Cerebellar nuclear complex (tissue), 1 donor: ENCODE results near the gene ADARB2.

Source experiments
- DNase-seq, 2 experiments: peaks; one replicate each; lab custom pipeline; 2025; lab: John Stamatoyannopoulos, UW

The ADARB2 gene

GRCh38 chr10:1525354-1526162 lies 211.8 kb downstream of the ADARB2 start:
- no peak for DNase-seq

GRCh38 chr10:1524540-1524939 lies 212.8 kb downstream of the ADARB2 start:
- no peak for DNase-seq

- DNase-seq, result no peak
Measured at GRCh38 chr10:1523221-1523620, 214.1 kb downstream of the ADARB2 start.

- no peak for DNase-seq
Measured at GRCh38 chr10:1522237-1522636, 215.1 kb downstream of the ADARB2 start.

GRCh38 chr10:1521741-1522140 lies 215.6 kb downstream of the ADARB2 start:
- no peak for DNase-seq

- no peak for DNase-seq
Measured at GRCh38 chr10:1520909-1521565, 216.3 kb downstream of the ADARB2 start.

- DNase-seq, result no peak
Measured at GRCh38 chr10:1519391-1519790, 217.9 kb downstream of the ADARB2 start.

- DNase-seq, result no peak
Measured at GRCh38 chr10:1517684-1518083, 219.6 kb downstream of the ADARB2 start.

GRCh38 chr10:1516492-1517165 lies 220.7 kb downstream of the ADARB2 start:
- DNase-seq, result no peak

GRCh38 chr10:1515780-1516491 lies 221.4 kb downstream of the ADARB2 start:
- no peak for DNase-seq

GRCh38 chr10:1515121-1515779 lies 222.1 kb downstream of the ADARB2 start:
- DNase-seq, result no peak

- no peak for DNase-seq
Measured at GRCh38 chr10:1514681-1515080, 222.6 kb downstream of the ADARB2 start.

GRCh38 chr10:1513221-1513620 lies 224.1 kb downstream of the ADARB2 start:
- DNase-seq, result no peak

GRCh38 chr10:1509011-1509530 lies 228.3 kb downstream of the ADARB2 start:
- no peak for DNase-seq

- no peak for DNase-seq
Measured at GRCh38 chr10:1508096-1508495, 229.2 kb downstream of the ADARB2 start.

GRCh38 chr10:1507436-1507835 lies 229.9 kb downstream of the ADARB2 start:
- DNase-seq, result no peak

GRCh38 chr10:1504940-1505339 lies 232.4 kb downstream of the ADARB2 start:
- DNase-seq, result no peak

- no peak for DNase-seq
Measured at GRCh38 chr10:1504286-1504685, 233.0 kb downstream of the ADARB2 start.

- no peak for DNase-seq
Measured at GRCh38 chr10:1502451-1502850, 234.9 kb downstream of the ADARB2 start.

- DNase-seq, result no peak
Measured at GRCh38 chr10:1499359-1499957, 237.9 kb downstream of the ADARB2 start.

- DNase-seq, result no peak
Measured at GRCh38 chr10:1498746-1499358, 238.5 kb downstream of the ADARB2 start.
